Activated naive CD4-positive, alpha-beta T cell treated with anti-CD3 and anti-CD28 coated beads, Interleukin-2, amount 50 U/mL, for 16 hours (primary cell): ENCODE results near the gene CC2D1B.

Experiments used
- DNase-seq: peaks from one replicate; pipeline ENCODE4 v3.0.0-alpha.2; 2020

CC2D1B gene

DNA sequence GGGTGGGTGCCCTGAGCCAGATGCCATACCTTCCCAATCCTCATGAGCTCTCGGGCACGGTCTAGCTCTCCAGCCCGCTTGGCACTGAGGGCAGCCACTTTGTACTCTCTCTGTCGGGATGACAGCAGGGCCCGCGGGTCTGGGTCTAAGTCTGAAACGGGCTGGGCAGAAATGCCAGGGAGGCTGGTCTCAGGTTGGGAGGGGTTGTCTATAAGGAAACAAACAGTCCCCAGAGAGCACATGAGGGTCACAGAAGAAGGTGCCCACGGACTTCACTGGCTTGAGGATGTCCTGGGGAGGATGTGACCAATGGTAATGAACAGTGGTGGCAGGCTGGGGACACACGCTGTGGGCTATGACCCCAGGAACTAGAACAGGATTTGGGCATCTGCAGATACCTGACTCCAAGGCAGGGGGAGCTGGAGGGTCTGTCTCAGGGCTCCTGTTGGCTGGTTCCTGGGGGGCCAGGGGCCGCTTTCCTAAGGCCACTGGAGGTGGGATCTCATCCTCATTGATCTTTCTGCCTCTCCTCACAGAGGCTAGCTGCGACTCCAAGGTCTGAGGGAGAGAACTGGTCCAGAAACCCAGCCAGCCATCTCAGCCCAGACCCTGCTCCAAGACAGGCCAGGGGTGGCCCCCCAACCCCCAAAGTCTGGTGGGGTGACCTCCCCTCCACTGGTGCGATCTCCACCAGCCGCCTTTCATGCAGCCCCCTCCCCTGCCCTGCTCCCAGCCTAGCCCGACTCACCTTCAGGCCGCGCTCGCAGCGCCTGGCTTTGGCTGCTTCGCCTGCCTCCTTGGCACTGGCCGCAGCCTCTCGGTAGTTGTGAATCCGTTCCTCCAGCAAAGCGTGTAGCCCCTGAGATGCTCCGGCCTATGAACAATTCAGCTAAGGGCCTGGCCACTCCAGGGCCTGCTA, 6.1 kb downstream of the CC2D1B start:
- no peak for DNase-seq

DNA sequence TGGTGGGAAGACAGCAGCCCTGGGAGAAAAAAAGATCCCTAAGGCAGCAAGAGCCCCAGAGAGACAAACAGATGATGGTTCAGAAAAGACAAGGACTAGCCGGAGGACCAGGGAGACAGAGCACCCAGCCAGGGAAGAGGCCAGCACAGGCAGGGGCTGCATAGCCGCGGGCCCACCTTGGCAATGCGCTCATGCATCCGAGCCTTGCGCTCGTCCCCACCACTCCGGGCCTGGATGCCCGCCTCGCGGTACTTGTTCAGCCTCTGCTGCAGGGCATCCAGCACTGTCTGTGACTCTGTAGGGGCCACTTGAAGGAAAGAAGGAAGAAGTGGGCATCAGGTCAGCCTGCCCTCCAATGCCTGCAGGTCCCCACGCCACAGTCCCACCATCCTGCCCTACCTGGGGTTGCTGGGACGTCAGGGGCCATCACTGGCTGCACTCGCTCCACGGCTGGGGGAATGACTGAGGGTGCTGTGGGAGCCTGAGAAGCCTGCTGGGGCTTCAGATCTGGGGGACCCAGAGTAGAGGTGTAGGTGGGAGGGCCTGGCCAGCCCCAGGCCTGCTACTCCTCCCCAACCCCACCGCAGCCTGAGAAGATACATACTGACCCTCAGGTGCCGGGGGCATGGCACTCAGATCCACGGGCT, 7.0 kb downstream of the CC2D1B start:
- no peak for DNase-seq

DNA sequence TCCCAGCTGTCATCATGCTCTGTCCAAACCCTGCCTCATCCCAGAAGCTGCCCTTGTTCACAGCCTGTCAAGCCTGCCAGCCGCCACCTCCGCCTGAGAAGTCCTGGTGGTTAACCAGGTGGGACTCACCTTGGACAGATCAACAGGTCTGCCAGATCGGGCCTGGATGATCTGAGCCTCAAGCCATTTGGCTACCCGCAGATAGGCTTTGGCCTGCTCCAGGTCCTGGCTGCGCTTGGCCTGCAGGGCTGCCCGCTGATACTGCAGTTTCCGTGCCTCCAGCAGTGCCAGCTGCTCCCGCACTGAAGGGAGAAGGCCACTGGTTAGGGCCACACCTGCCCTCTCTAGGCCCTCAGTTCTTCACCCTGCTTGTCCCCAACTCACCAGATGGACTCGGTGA, 8.6 kb downstream of the CC2D1B start:
- no peak for DNase-seq

DNA sequence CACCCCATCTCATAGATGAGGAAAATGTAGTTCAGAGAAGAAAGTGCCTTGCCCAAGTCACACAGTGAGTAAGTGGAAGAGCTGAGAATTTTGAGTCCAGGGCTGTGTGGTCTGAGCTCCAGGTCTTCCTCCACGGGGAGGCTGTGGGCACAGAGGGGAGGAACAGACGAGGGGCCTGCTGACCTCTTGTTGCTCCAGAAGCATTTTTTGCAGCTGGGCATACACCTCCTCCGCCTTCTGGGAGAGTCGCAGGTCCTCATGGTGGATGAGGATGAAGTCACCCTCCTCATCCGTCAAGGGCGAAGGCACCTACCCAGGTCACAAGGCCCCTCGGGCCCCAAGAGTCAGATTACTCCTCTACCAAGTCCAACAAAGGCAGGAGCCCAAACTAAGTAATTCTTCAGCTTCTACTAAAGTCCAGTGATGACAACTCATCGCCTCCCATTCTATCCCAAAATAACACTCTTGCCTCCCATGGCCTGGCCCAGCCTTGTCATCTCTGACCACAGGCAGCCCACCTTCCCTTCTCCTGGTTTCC, 9.1 kb downstream of the CC2D1B start:
- DNase-seq: no peak

DNA sequence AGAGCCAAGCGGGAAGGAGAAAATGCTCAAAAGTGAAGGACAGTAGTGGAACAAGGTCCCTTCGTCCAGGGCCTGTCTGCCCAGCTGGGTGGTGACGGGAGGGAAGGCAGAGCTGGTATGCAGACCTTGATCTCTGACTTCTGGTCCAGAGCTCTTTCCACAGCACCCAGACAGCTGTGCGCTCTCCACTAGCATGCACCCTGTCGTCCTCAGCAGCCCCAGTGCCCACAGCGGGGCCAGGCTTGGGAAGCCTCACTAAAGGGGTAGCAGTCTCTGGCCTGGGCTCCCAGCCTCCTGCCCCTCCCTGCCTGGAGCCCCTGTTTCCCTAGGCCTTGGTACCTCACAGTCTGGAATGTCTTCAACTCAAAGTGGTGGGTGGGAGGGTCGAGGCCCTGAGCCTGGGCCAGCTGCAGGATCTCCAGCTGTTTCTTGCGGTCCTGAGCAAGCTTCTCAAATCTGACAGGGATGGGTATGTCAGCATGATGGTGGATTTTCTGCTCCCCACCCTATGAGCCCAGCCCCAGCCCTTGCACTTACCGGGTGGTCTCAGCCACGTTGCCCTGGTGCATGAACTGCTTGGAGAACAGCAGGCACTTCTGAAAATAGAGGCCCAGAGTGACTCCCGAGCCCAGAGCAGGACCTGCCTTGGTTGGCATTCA, 10.0 kb downstream of the CC2D1B start:
- DNase-seq: no peak

DNA sequence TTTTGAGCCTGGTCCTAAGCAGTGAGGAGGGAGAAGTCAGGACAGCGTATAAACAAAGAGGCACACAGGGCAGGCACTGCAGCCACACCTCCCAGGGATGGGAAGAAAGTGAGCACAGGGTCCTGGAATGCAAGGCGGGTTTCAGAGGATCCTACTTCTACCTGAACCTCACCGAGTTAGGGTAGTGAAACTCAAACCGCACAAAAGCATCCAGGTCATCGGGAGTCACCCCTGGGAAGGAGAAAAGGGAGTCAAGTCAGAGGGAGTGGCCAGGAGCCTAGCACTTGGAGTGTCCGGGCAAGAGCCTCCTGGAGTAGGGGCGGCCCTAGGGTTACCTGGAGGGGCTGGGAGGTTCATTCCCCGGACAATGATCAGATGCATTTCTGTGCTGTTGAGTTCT, 10.6 kb downstream of the CC2D1B start:
- DNase-seq: no peak

DNA sequence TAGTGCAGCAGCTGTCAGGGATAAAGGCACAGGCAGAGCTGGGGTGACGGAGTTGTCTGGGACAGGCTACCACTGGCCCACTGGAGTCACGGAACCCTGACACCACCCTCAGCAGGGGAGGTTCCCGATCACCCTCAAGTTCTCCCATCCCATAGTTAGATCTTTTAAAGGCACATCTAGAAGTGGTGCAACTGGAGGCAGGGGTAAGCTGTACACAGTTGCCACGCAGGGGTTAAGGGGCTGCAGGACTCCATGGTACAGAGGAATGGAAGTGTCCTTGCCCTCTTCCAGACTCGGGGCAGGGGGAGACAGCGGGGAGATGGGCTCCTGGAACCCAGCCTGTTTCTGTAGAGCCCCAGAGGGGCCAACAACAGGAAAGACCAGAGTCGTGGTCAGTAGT, 13.3 kb downstream of the CC2D1B start:
- no peak for DNase-seq

DNA sequence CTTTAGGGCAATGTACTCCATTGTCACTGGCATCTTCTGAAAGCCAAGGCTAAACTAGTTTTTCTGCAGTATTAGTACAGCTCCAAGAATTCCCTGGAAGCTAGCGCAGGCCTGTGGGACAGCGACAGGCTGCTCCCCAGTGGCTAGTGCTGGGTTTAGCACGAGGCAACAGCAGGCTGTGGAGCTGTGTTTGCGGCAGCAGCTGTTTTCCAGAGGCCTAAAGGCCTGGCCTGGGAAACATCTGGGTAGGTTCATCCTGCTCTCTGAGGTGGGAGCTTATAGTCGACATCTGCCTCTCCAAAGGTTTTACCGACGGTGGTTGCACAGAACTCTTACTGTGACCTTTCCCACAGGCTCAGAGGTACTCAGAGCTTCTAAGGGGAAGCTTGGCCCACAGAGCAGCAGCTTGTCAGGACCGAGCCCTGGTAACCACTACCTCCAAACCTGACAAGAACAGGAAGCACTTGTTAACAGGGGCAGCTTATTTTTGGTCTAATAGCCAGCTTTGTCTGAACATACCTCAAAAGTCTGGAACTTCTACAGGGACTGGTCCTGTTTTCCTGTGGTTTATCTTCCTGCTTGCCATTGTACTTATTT, 17.2 kb downstream of the CC2D1B start:
- no peak for DNase-seq

DNA sequence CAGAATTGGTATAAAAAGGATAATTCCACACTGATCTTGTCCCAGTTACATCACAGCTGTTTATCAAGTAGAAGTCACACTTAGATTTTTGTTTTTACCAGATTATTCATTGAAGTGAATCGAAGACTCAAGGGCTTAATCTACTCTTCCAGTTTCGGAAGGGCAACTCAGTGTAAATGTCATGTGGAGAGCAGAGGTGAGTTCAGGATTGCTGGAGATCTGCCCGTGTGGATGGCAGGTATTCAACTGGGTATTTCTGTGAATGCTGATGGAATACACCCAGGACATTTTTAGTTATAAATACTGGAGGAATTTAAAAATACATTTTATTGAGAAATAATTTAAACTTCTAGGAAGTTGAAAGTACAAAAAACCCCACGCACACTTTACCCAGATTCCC, 19.4 kb downstream of the CC2D1B start:
- no peak for DNase-seq

DNA sequence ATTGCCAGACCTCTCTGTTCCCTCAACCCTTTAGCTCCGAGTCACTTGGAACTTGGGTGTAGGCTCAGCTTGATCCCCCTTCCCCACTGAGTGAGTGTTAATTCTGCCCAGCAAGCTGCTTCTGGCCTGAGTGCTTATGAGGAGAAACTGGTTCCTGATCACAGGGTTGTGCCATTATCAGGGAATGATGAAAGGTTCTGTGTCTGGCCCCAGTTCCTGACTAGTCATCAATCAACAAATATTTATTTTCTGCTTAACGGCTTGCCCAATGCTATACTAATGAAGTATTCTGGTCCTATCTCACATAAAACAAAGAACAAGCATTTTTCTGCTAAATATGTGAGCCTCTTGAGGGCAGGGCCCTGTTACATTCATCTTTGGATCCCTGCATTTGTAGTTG, 20.8 kb downstream of the CC2D1B start:
- no peak for DNase-seq

DNA sequence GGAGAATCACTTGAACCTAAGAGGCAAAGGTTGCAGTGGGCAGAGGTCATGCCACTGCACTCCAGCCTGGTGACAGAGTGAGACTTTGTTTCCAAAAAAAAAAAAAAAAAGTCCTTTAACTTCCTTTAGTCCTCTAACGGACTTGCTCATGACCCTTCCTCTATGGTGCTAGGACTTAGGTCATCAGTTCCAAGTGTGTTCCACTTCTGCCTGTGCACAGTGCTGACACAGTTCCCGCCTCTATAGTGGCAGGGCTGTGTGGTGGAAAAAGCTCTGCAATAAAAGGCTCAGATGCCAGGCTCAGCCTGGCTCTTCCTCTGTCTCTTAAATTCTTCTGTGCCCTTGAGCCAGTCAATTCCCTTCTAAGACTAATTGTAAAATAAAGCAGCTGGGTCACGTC, 22.0 kb downstream of the CC2D1B start:
- DNase-seq: no peak

DNA sequence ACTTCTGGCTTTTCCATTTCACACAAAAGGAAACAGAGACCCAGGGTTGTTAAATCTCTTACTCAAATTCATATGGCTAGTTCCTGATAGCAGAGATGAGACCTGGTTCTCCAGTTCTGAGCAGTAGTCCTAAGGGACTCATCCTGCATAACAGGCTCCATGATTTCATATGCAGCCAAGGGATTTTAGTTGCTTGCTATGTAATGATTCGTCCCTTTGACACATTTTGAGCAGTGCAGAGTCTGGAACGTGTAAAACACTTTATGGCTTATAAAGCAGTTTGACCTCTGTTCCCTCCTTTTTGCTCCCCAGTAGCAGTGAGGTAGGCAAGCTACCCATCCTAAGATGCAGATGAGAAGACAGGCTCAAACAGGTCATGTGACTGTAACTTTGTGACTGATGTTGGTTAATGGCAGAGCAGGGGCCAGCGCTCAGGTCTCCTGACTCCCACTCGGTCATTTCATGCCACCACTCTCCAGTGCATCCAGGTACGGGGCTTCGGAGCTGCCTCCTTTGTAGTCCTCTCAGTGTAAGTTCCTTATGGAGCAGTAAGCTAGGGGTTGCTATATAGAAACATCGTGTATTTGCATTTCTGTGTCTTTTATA, 24.2 kb downstream of the CC2D1B start:
- no peak for DNase-seq

DNA sequence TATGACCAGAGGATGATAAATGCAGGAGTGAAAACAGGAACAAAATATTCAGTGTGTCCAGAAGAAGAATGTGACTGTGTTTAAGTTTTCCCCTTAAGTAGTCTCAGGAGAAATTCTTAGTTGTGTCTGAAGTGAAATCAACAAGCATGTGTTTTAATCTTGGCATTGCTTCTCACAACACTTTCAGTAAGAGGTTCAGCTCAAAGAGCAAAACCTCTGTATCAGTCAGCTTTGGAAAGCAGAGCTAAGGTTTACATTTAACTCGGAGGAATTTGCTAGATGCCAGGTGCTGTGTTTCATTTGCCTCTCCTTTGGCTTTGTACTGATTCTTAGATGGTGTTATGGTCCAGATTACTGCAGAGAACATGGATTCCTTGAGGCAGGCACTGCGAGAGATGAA, 28.6 kb downstream of the CC2D1B start:
- DNase-seq: no peak

DNA sequence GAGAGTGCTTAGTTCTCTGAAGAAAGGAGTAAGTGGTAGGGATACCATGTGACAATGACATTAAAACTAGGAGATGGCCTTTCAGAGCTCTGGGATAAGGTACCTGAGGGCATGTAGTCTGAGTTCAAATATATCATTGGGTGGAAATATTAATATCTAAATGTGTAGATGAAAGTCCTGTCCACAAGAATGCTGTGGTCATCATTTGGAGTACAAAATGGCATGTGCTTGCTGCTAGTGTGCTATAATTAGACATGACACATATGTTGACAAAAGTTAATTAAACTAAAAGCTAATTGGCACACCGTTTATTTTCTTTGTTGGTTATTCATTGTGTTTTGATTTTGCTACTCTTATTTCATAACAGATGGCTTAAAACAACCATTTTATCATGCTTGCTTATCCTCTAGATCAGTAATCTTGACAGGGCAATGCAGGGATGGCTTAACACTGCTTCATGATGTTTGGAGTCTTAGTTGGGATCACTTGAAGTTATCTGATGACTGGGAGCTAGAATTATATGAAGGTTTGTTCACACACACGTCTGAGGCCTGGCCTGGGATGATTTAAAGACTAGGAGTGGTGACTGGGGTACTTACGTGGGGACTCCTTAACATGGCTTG, 31.0 kb downstream of the CC2D1B start:
- no peak for DNase-seq

DNA sequence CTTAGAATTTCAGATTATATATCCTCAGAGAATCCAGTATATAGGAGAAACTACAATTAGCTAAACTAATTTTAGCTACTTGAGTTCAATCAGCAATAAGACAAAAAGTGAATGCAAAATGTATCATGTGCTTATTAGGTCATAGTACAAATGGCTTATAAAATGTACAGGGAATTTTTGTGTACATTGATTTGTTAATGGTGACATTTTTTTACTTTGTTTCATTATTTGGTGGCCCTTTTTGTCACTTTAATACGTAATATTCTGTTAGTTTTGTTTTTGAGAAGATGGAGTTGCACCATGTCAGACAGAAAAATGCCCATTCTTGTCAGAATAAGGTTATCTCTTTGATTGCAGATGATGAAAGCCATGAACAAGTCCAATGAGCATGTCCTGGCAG, 33.6 kb downstream of the CC2D1B start:
- no peak for DNase-seq

DNA sequence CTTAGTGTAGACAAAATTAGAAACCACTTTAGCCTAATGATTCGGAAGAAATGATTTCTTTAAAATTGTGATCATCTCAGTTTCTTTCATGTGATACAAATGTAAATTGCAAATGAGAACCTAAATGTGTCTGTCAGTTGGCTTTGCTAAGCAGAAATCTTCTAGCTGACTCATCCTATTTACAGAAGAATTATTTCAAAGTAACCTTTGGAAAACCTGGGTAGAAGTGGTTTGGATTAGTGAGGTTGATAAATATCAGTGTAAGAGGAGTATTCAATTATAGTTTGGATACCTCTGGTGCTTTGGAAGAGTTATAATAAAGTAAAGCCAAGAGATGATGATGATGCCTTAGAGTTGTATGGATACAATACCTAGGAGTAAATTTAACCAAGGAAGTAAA, 37.4 kb downstream of the CC2D1B start:
- no peak for DNase-seq

DNA sequence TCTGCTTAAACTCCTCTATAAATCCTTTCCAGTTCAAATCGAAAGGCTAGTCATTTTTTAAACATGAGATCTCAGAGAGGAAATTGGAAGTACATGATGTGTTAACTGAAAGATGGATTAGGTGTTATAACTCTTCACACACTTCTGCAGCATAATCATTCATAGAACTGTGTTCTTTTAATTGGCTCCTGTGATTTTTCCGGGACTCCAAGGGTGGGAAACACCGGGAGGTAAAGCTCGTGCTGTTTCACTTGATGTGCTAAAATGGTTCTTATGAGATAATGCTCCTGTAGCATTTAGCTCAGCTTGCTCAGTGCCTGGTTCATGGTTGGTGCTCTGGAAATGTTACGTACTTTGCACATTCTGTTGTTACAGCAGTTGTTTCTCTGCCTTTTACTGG, 40.2 kb downstream of the CC2D1B start:
- DNase-seq: no peak

DNA sequence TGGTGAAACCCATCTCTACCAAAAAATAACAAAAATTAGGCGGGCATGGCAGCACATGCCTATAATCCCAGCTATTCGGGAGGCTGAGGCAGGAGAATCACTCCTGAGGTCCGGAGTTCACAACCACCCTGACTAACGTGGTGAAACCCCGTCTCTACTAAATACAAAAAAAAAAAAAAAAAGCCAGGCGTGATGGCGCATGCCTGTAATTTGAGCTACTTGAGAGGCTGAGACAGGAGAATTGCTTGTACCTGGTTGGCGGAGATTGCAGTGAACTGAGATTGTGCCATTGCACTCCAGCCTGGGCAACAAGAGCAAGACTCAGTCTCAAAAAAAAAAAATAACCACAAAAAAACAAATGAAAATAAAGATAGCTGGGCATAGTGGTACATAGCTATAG, 42.3 kb downstream of the CC2D1B start:
- no peak for DNase-seq

DNA sequence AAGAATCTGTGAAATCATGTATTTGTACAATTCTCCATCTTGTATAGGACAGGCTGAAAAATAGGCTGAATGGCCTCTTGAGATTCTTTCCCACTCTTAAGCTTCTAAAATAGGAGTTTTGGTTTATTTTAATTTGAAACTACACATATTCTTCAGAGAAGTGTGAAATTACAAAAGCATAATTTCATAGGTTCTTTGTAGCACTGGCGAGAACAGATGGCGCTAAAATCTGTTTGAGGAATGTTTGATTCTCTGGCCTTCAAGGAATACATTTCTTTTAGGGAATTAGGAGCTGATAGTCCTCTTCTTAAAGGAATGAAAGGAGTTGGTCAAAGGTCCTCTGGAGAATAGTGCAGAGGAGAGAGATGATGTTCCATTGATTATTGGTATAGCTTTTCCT, 44.9 kb downstream of the CC2D1B start:
- no peak for DNase-seq

DNA sequence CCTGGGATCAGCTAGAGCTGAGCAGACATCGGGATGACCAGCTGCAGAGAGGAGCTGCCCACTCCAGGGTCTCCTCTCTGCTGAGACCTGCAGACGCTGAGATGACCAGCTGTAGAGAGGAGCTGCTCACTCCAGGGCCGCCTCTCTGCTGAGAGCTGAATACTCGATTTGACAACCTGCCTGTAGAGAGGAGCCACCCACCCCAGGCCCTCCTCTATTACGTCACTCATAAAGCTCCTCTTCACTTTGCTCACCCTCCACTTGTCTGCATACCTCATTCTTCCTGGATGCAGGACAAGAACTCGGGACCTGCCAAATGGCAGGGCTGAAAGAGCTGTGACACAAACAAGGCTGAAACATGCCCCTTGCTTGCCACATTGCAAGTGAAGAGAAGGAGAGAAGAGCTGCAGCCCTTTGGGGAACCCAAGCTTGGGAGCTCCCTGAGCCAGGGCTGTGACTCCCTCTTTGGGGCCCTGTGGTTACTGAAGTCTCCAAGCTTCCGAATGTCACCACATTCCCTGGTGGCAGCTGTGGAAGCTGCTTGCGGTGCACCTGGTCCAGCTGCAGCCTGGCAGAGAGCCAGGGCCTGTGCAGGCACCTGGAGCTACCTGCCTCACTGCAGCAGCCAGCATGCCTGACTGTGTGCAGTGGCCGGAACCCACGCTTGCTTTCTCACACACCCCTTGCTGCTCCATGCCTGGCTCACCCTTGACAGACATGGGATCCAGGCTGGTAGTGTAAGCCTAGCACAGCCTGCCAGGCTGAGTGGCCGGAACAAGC, 59.6 kb downstream of the CC2D1B start:
- DNase-seq: no peak

DNA sequence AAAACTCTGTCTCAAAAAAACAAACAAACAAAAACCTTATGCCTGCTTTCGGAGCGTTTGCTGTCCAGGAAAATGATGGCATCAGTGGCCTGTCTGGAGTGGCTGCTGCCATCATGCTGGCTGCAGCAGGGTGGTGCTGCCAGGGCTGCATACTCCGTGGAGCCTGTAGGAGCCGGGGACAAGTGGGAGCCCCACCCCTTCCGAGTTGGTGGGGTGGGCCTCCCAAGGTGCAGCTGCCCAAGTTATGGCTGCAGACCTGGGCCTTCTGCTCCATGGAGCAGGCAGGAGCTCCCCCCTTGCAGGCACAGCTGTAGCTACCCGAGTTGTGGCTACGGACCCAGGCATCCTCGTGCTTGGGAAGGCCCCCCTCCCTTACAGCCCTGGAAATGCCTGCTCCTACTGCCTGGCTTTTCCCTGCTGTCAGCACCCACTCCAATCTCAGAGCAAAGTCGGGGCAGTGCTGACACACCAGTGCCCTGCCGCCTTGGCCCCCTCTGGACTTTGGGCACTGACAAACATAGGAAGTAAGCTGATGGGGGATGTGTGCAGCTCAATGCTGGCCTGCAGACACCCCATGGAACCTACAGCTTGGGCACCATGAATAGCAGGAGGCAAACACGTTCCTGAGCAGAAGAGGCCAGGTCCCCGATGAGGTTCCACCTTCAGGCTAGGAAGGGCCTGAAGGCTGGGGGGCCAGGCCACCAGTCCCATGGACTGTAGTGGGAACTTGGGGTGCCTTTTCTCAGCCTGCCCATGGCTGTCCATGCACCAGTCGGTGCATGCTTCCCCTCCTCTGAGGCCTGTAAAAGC, 60.4 kb downstream of the CC2D1B start:
- no peak for DNase-seq
